Activated CD8-positive, alpha-beta T cell treated with anti-CD3 and anti-CD28 coated beads for 36 hours (primary cell): ENCODE results near the gene MFAP2. TPM values are rescaled to one million over a fixed set of nuclear protein-coding genes. Genes with fewer than 3 reads are reported as not detected.

Experiments used
- ATAC-seq: fragments of 200-7000 bp; cut with Tn5 transposase; one replicate; pipeline ENCODE4 v1.10.0; 2021; ENCODE audit warnings: mild to moderate bottlenecking, moderate library complexity
- CTCF ChIA-PET: fragments of 350-600 bp; sonication (Branson Sonifier 250); formaldehyde crosslinking; loops from one replicate; lab custom pipeline; 2021; ENCODE audit warnings: antibody characterized with exemption; lab: Charles Lee
- POLR2A ChIA-PET: fragments of 350-600 bp; sonication (Branson Sonifier 250); formaldehyde crosslinking; loops from one replicate; lab custom pipeline; 2021; ENCODE audit warnings: antibody characterized with exemption; lab: Charles Lee
- DNase-seq: peaks from one replicate; pipeline ENCODE4 v3.0.0-alpha.2; 2020
- H3K27ac Mint-ChIP-seq: one replicate; pipeline ENCODE4 v1.8.0; 2021; ENCODE audit warnings: mild to moderate bottlenecking, mixed read lengths
- H3K27me3 Mint-ChIP-seq: one replicate; pipeline ENCODE4 v1.8.0; 2021; ENCODE audit warnings: mixed read lengths
- H3K36me3 Mint-ChIP-seq: one replicate; pipeline ENCODE4 v1.8.0; 2021; ENCODE audit warnings: low read depth, mixed read lengths
- H3K4me1 Mint-ChIP-seq: one replicate; pipeline ENCODE4 v1.8.0; 2021; ENCODE audit warnings: low read depth, mixed read lengths
- H3K4me3 Mint-ChIP-seq: one replicate; pipeline ENCODE4 v1.8.0; 2021; ENCODE audit warnings: mild to moderate bottlenecking, moderate library complexity, mixed read lengths
- H3K9me3 Mint-ChIP-seq: one replicate; pipeline ENCODE4 v1.8.0; 2021; ENCODE audit warnings: mixed read lengths
- intact Hi-C: fragments of 100-400 bp; cut with micrococcal nuclease; formaldehyde crosslinking; loops from one replicate; pipeline ENCODE4 v1.10.0; 2022
- total RNA-seq, 2 experiments: library from RNA; stranded (reverse); gene quantifications; one replicate each; pipeline ENCODE4 v1.2.3, GENCODE V29; 2021
- TF ChIP-seq, protein P1 (sequence below): fragments of 200-600 bp; IDR thresholded peaks from one replicate; pipeline ENCODE4 v1.8.0; 2022; ENCODE audit warnings: antibody characterized with exemption, mild to moderate bottlenecking

The MFAP2 gene, protein sequence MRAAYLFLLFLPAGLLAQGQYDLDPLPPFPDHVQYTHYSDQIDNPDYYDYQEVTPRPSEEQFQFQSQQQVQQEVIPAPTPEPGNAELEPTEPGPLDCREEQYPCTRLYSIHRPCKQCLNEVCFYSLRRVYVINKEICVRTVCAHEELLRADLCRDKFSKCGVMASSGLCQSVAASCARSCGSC
- not detected for total RNA-seq

DNA sequence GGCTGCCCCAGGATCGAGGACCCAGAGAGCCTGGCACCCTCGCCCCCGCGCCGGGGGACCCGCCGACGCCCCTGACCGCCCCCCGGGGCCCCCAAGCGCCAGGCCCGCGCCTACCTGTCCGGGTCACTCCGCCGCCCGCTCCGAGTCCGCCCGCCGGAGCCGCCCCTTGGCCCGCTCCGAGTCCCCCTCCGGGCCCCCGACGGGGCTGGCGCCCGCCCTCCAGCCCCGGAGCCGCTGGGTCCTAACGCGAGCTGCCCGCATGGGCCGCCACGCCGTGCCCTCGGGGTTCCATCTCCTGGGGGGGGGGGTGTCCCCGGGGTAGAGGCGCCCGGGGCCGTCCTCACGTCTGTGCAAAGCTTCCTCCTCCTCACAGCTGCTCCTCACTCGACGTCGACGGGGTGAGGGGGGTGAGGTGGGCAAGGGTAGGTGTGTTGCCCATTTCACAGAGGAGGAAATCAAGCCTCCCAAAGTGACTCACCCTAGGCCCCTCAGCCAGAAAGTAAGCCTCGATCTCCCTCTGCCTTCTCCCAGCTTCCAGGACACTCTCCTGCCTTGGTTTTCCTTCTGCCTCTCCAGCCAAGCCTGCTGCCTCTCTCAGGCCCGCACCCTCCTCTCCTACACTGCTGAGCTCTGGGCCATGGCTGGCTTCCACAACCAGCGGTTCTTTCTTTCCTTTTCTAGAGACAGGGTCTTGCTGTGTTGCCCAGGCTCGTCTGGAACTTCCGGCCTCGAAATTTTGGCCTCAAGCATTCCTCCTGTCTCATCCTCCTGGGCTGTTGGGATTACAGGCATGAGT, at the start of gene MFAP2:
Gene MFAP2, minus strand, starts transcription at position 148 of the 796 bp plus-strand sequence. CDS start 2,347 bp downstream, outside the sequence.
- no peak within 1 kb of the TSS for H3K27ac Mint-ChIP-seq
- peak; percentile 32 for ATAC-seq

DNA sequence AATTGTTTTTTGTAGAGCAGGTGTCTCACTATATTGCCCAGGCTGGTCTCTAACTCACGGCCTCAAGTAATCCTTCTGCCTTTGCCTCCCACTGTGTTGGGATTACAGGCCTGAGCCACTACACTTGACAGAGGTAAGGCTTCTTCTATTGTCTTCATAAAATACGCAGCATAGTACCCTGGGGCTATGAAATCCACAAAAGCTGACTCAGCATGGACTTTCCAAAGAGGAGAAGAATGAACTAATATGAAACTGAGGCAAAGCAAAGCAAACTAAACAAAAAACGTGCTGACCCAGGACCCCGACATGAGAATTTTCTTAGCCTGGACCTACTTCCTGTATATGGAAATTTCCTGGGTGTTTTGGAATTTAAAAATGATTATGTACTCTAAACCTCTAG, 49.8 kb upstream of the MFAP2 start:
- H3K27ac Mint-ChIP-seq: peak overlapping the region; percentile 11
- ChIA-PET CTCF (interaction anchor here (1.6 kb wide), 1 partner anchor 18 kb away, joined by 3 read pairs; no protein-coding TSS in a partner anchor), POLR2A (no interaction called here)
- peaks cover 1% of the 10 kb centered on the region for H3K4me1 Mint-ChIP-seq
- no peak overlapping the region for H3K4me3 Mint-ChIP-seq
- no peaks in the 10 kb centered on the region for H3K27me3 Mint-ChIP-seq
- peaks cover 14% of the 10 kb centered on the region for H3K36me3 Mint-ChIP-seq
- no peak for DNase-seq
- no peaks in the 10 kb centered on the region for H3K9me3 Mint-ChIP-seq
- no peak for ATAC-seq
- TF ChIP-seq, protein P1, sequence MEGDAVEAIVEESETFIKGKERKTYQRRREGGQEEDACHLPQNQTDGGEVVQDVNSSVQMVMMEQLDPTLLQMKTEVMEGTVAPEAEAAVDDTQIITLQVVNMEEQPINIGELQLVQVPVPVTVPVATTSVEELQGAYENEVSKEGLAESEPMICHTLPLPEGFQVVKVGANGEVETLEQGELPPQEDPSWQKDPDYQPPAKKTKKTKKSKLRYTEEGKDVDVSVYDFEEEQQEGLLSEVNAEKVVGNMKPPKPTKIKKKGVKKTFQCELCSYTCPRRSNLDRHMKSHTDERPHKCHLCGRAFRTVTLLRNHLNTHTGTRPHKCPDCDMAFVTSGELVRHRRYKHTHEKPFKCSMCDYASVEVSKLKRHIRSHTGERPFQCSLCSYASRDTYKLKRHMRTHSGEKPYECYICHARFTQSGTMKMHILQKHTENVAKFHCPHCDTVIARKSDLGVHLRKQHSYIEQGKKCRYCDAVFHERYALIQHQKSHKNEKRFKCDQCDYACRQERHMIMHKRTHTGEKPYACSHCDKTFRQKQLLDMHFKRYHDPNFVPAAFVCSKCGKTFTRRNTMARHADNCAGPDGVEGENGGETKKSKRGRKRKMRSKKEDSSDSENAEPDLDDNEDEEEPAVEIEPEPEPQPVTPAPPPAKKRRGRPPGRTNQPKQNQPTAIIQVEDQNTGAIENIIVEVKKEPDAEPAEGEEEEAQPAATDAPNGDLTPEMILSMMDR: no peak
- intact Hi-C loops: no loop called here

More for the DNA sequence above, at the start of gene MFAP2:
- intact Hi-C loops: no loop called here
- Mint-ChIP-seq H3K4me3 (peak within 1 kb of the TSS; percentile 16), H3K9me3 (no peaks in the 10 kb centered on the region), H3K36me3 (peaks cover 1% of the 10 kb centered on the region), H3K4me1 (peaks cover 4% of the 10 kb centered on the region), H3K27me3 (peaks cover 20% of the 10 kb centered on the region)
- ChIA-PET CTCF (interaction anchor here (1.6 kb wide), 1 partner anchor 29 kb away, joined by 5 read pairs; no protein-coding TSS in a partner anchor), POLR2A (interaction anchor here (0.8 kb wide), 1 partner anchor 36 kb away, joined by 3 read pairs; no protein-coding TSS in a partner anchor)
- TF ChIP-seq, protein P1: no peak
- no peak for DNase-seq

DNA sequence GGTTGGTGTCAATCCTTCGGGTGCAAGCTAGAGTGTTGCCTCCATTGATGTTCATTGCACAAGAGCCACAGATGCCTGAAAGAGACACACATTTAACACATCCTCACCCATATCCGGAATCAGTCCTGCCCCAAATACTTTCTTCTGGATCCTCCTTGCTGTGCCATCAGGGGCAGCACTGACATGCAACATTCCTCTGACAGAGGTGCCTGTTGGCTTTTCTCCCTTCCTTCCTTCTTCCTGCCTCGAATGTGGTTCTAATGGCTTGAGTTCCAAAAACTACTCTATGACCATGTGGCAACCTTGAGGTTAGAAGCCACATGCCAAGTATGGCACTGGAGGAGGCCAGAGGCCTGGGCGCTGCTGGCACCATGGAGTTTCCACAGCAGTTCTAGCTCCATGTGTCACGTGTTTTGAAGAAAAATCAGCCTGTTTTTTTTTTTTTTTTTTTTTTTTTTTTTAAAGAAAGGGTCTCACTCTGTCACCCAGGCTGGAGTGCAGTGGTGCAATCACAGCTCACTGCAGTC, 48.3 kb upstream of the MFAP2 start:
- CTCF ChIA-PET: interaction anchor here (1.6 kb wide), 1 partner anchor 69 kb away, joined by 4 read pairs; no protein-coding TSS in a partner anchor
- TF ChIP-seq, protein P1: no peak
- intact Hi-C loops: no loop called here
- H3K27ac Mint-ChIP-seq: no peak overlapping the region
- no peaks in the 10 kb centered on the region for H3K9me3 Mint-ChIP-seq
- ATAC-seq (no peak), DNase-seq (no peak)
- H3K4me3 Mint-ChIP-seq: no peak overlapping the region
- peaks cover 16% of the 10 kb centered on the region for H3K36me3 Mint-ChIP-seq
- POLR2A ChIA-PET: no interaction called here
- H3K27me3 Mint-ChIP-seq: no peaks in the 10 kb centered on the region
- H3K4me1 Mint-ChIP-seq: no peaks in the 10 kb centered on the region

DNA sequence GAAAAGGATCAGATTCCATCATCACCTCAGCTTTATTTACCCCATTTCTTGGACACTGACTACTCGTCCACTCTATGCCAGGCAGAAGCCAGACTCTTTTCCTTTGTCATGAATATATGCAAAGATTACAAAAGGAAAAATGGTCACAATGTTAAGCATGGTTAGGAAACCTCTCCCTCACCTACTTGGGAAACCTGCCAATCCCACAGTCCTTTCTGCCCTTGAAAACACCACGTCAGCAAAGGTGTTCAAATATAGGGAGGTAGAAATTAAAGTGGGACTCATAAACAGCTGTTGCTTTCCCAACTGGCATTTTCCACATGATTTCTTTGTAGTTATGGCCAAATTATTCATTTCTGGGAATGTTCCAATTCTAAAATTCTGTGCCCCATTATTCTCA, 47.5 kb upstream of the MFAP2 start:
- POLR2A ChIA-PET: no interaction called here

More for the DNA sequence above, 47.5 kb upstream of the MFAP2 start:
- Mint-ChIP-seq H3K36me3 (peaks cover 16% of the 10 kb centered on the region), H3K4me1 (no peaks in the 10 kb centered on the region), H3K4me3 (no peak overlapping the region), H3K27ac (no peak overlapping the region), H3K27me3 (no peaks in the 10 kb centered on the region), H3K9me3 (no peaks in the 10 kb centered on the region)
- ATAC-seq (no peak), DNase-seq (no peak)
- CTCF ChIA-PET: interaction anchor here (0.9 to 1.6 kb wide), 3 partner anchors 18 to 68 kb away, joined by 3 to 4 read pairs (median 3); no protein-coding TSS in a partner anchor
- intact Hi-C loops: no loop called here
- TF ChIP-seq, protein P1: no peak
